ENCODE measurements around the gene NCKAP5.

Gene NCKAP5

GRCh38 chr2:132963161-132963560, 605.1 kb downstream of the NCKAP5 start:
- no peaks in the 10 kb centered on the region for H3K9me3 Mint-ChIP-seq
- TF ChIP-seq CTCF (IDR thresholded peaks at IDR 0.05; ENCODE audit: unreplicated experiment in 3 of 3): no peak

GRCh38 chr2:132958887-132959286, 609.4 kb downstream of the NCKAP5 start:
- no peak overlapping the region for H3K27ac Mint-ChIP-seq
- H3K4me1 Mint-ChIP-seq: peaks cover 12% of the 10 kb centered on the region
- H3K36me3 Mint-ChIP-seq (ENCODE audit: low read depth): no peaks in the 10 kb centered on the region
- H3K4me3 Mint-ChIP-seq: no peak overlapping the region
- no peak for TF ChIP-seq CTCF (IDR thresholded peaks at IDR 0.05; ENCODE audit: unreplicated experiment in 3 of 3)
- H3K9me3 Mint-ChIP-seq: no peaks in the 10 kb centered on the region
- peaks cover 16% of the 10 kb centered on the region for H3K27me3 Mint-ChIP-seq (ENCODE audit: low read depth)

More at GRCh38 chr2:132963161-132963560, 605.1 kb downstream of the NCKAP5 start:
- Mint-ChIP-seq H3K27me3 (ENCODE audit: low read depth) (peaks cover 16% of the 10 kb centered on the region), H3K4me1 (peaks cover 12% of the 10 kb centered on the region), H3K27ac (peak overlapping the region; percentile 51 to 82 (median 55)), H3K36me3 (ENCODE audit: low read depth) (no peaks in the 10 kb centered on the region), H3K4me3 (no peak overlapping the region)

- Mint-ChIP-seq H3K9me3 (no peaks in the 10 kb centered on the region), H3K4me1 (peaks cover 9% of the 10 kb centered on the region), H3K27me3 (ENCODE audit: low read depth) (peaks cover 7% of the 10 kb centered on the region), H3K36me3 (ENCODE audit: low read depth) (no peaks in the 10 kb centered on the region), H3K4me3 (no peak overlapping the region), H3K27ac (no peak overlapping the region)
- TF ChIP-seq CTCF (IDR thresholded peaks at IDR 0.05; ENCODE audit: unreplicated experiment in 3 of 3): no peak
Observed at GRCh38 chr2:132955871-132956615, 612.2 kb downstream of the NCKAP5 start.

GRCh38 chr2:132953771-132954170, 614.5 kb downstream of the NCKAP5 start:
- Mint-ChIP-seq H3K36me3 (ENCODE audit: low read depth) (no peaks in the 10 kb centered on the region), H3K9me3 (no peaks in the 10 kb centered on the region), H3K27me3 (ENCODE audit: low read depth) (no peaks in the 10 kb centered on the region), H3K4me3 (no peak overlapping the region), H3K4me1 (peaks cover 16% of the 10 kb centered on the region), H3K27ac (no peak overlapping the region)
- TF ChIP-seq CTCF (IDR thresholded peaks at IDR 0.05; ENCODE audit: unreplicated experiment in 3 of 3): no peak

GRCh38 chr2:132951008-132951714, 617.1 kb downstream of the NCKAP5 start:
- no peak for TF ChIP-seq CTCF (IDR thresholded peaks at IDR 0.05; ENCODE audit: unreplicated experiment in 3 of 3)
- Mint-ChIP-seq H3K4me3 (no peak overlapping the region), H3K27ac (peak overlapping the region; percentile 27 to 60 (median 37)), H3K36me3 (ENCODE audit: low read depth) (no peaks in the 10 kb centered on the region), H3K9me3 (no peaks in the 10 kb centered on the region), H3K27me3 (ENCODE audit: low read depth) (peaks cover 6% of the 10 kb centered on the region), H3K4me1 (peaks cover 20% of the 10 kb centered on the region)

Data from nephron (organoid).